Measurements from ENCODE around the gene P4HA2.

Gene P4HA2

GRCh38 chr5:132227485-132228240, at the start of gene P4HA2:
TSS of gene P4HA2 (minus strand) at chr5:132227853. CDS start at chr5:132218626, 9,227 bp downstream.
- H3K27ac ChIP-seq = peak within 1 kb of the TSS; percentile 69; the same call in 1 of the 2 replicates
- TF ChIP-seq, protein P1, sequence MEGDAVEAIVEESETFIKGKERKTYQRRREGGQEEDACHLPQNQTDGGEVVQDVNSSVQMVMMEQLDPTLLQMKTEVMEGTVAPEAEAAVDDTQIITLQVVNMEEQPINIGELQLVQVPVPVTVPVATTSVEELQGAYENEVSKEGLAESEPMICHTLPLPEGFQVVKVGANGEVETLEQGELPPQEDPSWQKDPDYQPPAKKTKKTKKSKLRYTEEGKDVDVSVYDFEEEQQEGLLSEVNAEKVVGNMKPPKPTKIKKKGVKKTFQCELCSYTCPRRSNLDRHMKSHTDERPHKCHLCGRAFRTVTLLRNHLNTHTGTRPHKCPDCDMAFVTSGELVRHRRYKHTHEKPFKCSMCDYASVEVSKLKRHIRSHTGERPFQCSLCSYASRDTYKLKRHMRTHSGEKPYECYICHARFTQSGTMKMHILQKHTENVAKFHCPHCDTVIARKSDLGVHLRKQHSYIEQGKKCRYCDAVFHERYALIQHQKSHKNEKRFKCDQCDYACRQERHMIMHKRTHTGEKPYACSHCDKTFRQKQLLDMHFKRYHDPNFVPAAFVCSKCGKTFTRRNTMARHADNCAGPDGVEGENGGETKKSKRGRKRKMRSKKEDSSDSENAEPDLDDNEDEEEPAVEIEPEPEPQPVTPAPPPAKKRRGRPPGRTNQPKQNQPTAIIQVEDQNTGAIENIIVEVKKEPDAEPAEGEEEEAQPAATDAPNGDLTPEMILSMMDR (conservative IDR thresholded peaks at IDR 0.05) = peak; percentile 7; the same call in 1 of the 2 replicates

DNA sequence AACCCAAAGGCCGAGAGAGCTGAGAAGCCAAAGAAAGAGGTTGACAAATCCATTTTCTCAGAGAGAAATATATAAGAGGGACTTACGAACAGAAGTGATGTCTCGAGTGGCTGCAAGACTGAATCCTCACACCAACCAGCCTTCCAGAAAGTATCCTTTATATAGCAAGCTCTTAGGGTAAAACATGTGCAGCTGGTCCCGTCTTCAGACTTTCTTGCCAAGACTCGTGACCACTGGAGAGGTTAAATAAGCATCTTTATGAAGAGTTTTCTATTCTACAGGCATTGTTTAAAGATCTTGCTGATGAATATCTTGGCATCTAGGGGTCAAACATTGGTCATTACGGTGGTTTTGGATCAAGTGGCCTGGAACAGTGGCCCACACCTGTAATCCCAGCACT, 49.6 kb upstream of the P4HA2 start:
- no peak overlapping the region for H3K27ac ChIP-seq

GRCh38 chr5:132275367-132276220, 47.9 kb upstream of the P4HA2 start:
- TF ChIP-seq, protein P1 (conservative IDR thresholded peaks at IDR 0.05) = no peak
- H3K27ac ChIP-seq = no peak overlapping the region

More for the DNA sequence above, 49.6 kb upstream of the P4HA2 start:
- TF ChIP-seq, protein P1 (conservative IDR thresholded peaks at IDR 0.05) = no peak

DNA sequence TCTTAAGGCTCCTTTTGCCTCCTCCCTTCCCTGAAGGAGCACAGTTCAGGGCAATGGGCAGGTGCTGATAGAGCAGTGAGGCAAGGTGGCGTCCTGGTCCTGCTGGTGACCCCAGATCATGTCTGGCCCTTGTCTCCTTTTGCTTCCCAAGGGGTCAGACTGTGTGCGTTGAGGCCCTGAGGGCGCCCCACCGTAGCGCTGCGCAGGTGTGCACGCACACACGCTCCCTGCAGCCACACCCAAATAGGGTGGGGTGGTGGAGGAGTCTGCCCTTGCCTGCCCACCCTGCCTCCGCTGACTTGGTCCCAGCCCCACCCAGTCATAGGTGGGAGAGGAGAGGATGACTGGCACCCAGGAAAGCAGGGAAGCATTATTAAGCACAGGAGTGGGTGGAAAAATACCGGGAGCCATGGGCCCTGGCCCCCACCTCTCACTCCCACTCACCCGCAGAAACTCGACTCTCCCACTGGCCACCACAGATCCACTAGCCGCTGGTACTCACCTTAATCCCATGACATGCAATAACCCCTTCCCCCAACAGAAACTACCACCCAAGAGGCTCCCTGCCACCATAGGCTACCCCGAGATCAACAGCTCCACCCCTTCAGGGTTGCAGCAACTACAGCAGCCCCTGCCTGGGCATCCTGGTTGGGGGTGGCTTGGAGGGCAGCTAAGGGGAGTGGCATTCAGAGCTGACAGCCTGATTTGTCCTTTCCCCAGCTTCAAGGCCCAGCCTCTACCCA, 46.6 kb upstream of the P4HA2 start:
- H3K27ac ChIP-seq = no peak overlapping the region
- TF ChIP-seq, protein P1 (conservative IDR thresholded peaks at IDR 0.05) = no peak

DNA sequence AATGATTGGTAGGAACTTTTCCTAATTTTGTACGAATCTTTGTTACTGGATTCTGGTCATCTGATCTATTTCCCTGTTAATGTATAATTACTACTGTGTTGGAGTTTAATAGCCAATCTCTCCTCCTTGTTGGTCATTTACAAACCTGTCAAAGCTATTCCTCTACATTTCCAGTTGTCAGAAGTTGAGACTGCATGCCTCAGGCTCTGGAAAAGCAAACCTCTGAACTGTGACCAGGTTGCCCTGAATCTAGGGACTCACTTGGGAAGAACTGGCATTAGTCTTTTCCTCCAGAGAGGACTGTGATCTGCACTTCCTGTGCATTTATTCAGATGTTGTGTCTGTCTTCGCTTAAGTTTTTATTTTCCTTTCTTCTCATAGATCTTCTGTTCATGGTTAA, 46.0 kb upstream of the P4HA2 start:
- no peak overlapping the region for H3K27ac ChIP-seq
- TF ChIP-seq, protein P1 (conservative IDR thresholded peaks at IDR 0.05) = no peak

- TF ChIP-seq, protein P1 (conservative IDR thresholded peaks at IDR 0.05) = peak; percentile 89
- no peak overlapping the region for H3K27ac ChIP-seq
Observed at GRCh38 chr5:132272311-132273210, 44.9 kb upstream of the P4HA2 start.

Measured in VCaP (cell line).